Calu3 (cell line): ENCODE results near the gene COX14. TPM values are rescaled to one million over a fixed set of nuclear protein-coding genes. Genes with fewer than 3 reads are reported as not detected.

Experiments
- BruUV-seq: library from RNA; stranded (reverse); fragments of 400-500 nt; replicated peaks from 2 replicates; lab custom pipeline; 2021; lab: Mats Ljungman, UMichigan
- CTCF ChIA-PET: fragments of 300-600 bp; sonication (Branson Sonifier 250); formaldehyde crosslinking; loops from one replicate; lab custom pipeline; 2022; ENCODE audit warnings: antibody characterized with exemption; lab: Charles Lee
- DNase-seq: peaks from one replicate; pipeline ENCODE4 v3.0.0; 2022
- H3K27ac Mint-ChIP-seq: one replicate; pipeline ENCODE4 v1.8.0; 2022; ENCODE audit warnings: mixed read lengths; ENCODE audit not compliant: unreplicated experiment
- H3K27me3 Mint-ChIP-seq: one replicate; pipeline ENCODE4 v1.8.0; 2022; ENCODE audit warnings: mixed read lengths; ENCODE audit not compliant: unreplicated experiment
- H3K36me3 Mint-ChIP-seq: one replicate; pipeline ENCODE4 v1.8.0; 2022; ENCODE audit warnings: mild to moderate bottlenecking, moderate library complexity, mixed read lengths; ENCODE audit not compliant: insufficient read depth, unreplicated experiment
- H3K4me1 Mint-ChIP-seq: one replicate; pipeline ENCODE4 v1.8.0; 2022; ENCODE audit warnings: mild to moderate bottlenecking, low read depth, mixed read lengths; ENCODE audit not compliant: unreplicated experiment
- H3K4me3 Mint-ChIP-seq: one replicate; pipeline ENCODE4 v1.8.0; 2022; ENCODE audit warnings: mild to moderate bottlenecking, low read depth, moderate library complexity, mixed read lengths; ENCODE audit not compliant: unreplicated experiment
- H3K9me3 Mint-ChIP-seq: one replicate; pipeline ENCODE4 v1.8.0; 2022; ENCODE audit warnings: low read depth, mixed read lengths; ENCODE audit not compliant: unreplicated experiment
- intact Hi-C: fragments of 100-400 bp; cut with micrococcal nuclease; formaldehyde crosslinking; loops from one replicate; pipeline ENCODE4 v1.10.0; 2022; ENCODE audit not compliant: unreplicated experiment
- total RNA-seq: library from RNA; stranded (reverse); gene quantifications from 2 replicates; pipeline ENCODE4 v1.2.3, GENCODE V29; 2022
- TF ChIP-seq, protein P1 (sequence below): fragments of 200-600 bp; IDR thresholded peaks from one replicate; pipeline ENCODE4 v1.8.0; 2022; ENCODE audit warnings: antibody characterized with exemption; ENCODE audit not compliant: unreplicated experiment

Gene COX14
- total RNA-seq, 1 experiment from 2014 or later = 37.1 TPM

- Mint-ChIP-seq H3K4me1 (peaks cover 11% of the 10 kb centered on the region), H3K9me3 (no peaks in the 10 kb centered on the region), H3K4me3 (no peak overlapping the region), H3K27ac (no peak overlapping the region), H3K36me3 (peaks cover 9% of the 10 kb centered on the region), H3K27me3 (peaks cover 24% of the 10 kb centered on the region)
- TF ChIP-seq, protein P1, sequence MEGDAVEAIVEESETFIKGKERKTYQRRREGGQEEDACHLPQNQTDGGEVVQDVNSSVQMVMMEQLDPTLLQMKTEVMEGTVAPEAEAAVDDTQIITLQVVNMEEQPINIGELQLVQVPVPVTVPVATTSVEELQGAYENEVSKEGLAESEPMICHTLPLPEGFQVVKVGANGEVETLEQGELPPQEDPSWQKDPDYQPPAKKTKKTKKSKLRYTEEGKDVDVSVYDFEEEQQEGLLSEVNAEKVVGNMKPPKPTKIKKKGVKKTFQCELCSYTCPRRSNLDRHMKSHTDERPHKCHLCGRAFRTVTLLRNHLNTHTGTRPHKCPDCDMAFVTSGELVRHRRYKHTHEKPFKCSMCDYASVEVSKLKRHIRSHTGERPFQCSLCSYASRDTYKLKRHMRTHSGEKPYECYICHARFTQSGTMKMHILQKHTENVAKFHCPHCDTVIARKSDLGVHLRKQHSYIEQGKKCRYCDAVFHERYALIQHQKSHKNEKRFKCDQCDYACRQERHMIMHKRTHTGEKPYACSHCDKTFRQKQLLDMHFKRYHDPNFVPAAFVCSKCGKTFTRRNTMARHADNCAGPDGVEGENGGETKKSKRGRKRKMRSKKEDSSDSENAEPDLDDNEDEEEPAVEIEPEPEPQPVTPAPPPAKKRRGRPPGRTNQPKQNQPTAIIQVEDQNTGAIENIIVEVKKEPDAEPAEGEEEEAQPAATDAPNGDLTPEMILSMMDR = no peak
- no peak for DNase-seq
- intact Hi-C loops = no loop called here
- no TSS peak for BruUV-seq
- CTCF ChIA-PET = interaction anchor here (1.1 to 1.5 kb wide), 2 partner anchors 8 to 10 kb away, joined by 4 to 5 read pairs; partner anchors contain the start of gene COX14
Observed at GRCh38 chr12:50102131-50102531, 9.9 kb upstream of the COX14 start.

- CTCF ChIA-PET = interaction anchor here (1.5 to 1.6 kb wide), 2 partner anchors 8 to 18 kb away, joined by 4 to 5 read pairs; partner anchors contain the start of gene SMARCD1
- no peak overlapping the region for H3K4me3 Mint-ChIP-seq
- BruUV-seq = no TSS peak
- peaks cover 24% of the 10 kb centered on the region for H3K27me3 Mint-ChIP-seq
- peaks cover 11% of the 10 kb centered on the region for H3K4me1 Mint-ChIP-seq
- no peak overlapping the region for H3K27ac Mint-ChIP-seq
- intact Hi-C loops = no loop called here
- no peaks in the 10 kb centered on the region for H3K9me3 Mint-ChIP-seq
- H3K36me3 Mint-ChIP-seq = peaks cover 9% of the 10 kb centered on the region
- TF ChIP-seq, protein P1 = no peak
- DNase-seq = no peak
Observed at GRCh38 chr12:50102646-50103309, 9.3 kb upstream of the COX14 start.

GRCh38 chr12:50103351-50103750 lies 8.7 kb upstream of the COX14 start:
- CTCF ChIA-PET = interaction anchor here (0.9 to 1.6 kb wide), 3 partner anchors 15 to 70 kb away, joined by 3 to 5 read pairs (median 3); partner anchors contain the start of gene SMARCD1
- TF ChIP-seq, protein P1 = no peak
- DNase-seq = no peak
- BruUV-seq = no TSS peak
- Mint-ChIP-seq H3K4me1 (peaks cover 11% of the 10 kb centered on the region), H3K27ac (no peak overlapping the region), H3K4me3 (no peak overlapping the region), H3K9me3 (no peaks in the 10 kb centered on the region), H3K27me3 (peaks cover 24% of the 10 kb centered on the region), H3K36me3 (peaks cover 6% of the 10 kb centered on the region)
- intact Hi-C loops = no loop called here

DNA sequence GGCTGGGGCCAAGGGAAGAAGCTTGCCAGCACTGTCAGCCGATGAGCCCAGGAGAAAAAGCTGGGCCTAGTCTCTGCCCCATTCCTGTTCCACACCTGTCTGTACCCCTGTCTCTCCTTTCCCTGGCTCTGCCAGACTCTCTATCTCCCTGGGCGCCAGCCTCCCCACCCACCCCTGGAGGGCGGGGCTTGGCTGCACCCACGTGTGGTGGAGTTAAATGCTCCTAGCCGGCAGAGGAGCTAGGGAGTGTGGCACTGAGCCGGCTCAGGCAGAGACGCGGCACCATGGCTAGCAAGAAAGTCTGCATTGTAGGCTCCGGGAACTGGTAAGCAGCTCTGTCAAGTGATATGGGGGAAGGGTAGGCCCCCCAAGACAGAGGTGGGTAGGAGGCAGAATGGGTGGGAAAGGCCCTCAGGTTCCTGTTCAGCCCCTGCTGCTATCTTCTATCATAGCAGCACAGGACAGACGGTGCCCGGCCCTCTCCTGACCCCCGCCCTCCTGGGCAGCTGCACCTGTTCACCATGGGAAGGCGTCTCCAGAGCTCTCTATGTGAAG lies 8.2 kb upstream of the COX14 start, which contains the start of gene GPD1:
GPD1 (plus strand) TSS at position 242 of the 555 bp plus-strand sequence; CDS start at position 285, 43 bp downstream.
- H3K36me3 Mint-ChIP-seq = peaks cover 8% of the 10 kb centered on the region
- no peaks in the 10 kb centered on the region for H3K9me3 Mint-ChIP-seq
- peak within 1 kb of the TSS; percentile 28 for H3K4me3 Mint-ChIP-seq
- H3K27ac Mint-ChIP-seq = no peak within 1 kb of the TSS
- H3K27me3 Mint-ChIP-seq = peaks cover 24% of the 10 kb centered on the region
- BruUV-seq = no TSS peak
- TF ChIP-seq, protein P1 = no peak
- CTCF ChIA-PET = interaction anchor here (0.6 to 1.6 kb wide), 4 partner anchors 13 to 69 kb away, joined by 3 to 5 read pairs (median 4); partner anchors contain the start of gene SMARCD1
- DNase-seq = peak; percentile 60
- intact Hi-C loops = no loop called here
- peaks cover 11% of the 10 kb centered on the region for H3K4me1 Mint-ChIP-seq
